ENCODE results near the gene CDC45.

CDC45 gene

DNA sequence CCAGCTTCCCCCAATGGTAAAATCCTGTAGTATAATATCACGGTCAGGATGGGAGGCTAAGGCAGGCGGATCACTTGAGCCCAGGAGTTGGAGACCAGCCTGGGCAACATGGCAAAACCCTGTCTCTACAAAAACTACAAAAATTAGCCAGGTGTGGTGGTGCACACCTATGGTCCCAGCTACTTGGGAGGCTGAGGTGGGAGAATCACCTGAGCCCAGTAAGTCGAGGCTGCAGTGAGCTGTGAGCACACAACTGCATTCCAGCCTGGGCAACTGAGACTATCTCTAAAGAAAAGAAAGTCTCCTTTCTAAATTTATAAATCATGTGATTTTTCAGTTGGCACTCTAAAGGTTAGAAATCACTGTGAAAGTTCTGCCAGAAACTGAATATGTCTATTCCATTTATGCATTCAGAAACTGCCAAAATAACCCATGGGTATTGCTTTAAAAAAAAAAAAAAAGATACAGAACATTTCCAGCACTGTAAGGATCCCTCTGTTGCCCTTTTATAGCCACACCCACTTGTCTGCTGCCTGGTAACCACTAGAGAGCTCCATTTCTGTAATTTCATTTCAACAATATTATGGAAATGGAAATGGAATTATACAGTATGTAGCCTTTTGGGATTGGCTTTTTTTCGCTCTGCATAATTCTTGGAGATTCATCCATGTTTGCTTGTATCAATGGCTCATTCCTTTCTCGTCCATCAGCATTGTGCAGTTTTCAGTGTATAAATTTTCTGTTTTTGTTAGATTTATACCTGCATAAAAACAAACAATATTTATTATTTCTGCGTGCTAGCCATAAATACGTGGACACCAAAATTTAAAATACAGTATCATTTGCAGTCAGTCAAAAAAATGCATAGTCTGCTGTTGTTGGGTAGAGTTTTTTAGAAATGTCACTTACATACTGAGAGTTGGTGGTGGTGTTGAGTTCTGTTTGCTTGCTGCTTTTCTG lies 9.4 kb downstream of the CDC45 start:
- no peak overlapping the region for H3K4me3 ChIP-seq (ENCODE audit: low read length)
- WGBS = 98% methylated on average over 6 of the region's 7 CpGs
- H3K9ac ChIP-seq (ENCODE audit: low read depth, low read length) = no peak overlapping the region
- peaks cover 76% of the 10 kb centered on the region for H3K36me3 ChIP-seq (ENCODE audit: insufficient read depth, low read length)
- no peak overlapping the region for H3K27ac ChIP-seq (ENCODE audit: low read depth, low read length)
- H3K4me1 ChIP-seq (ENCODE audit: insufficient read depth, low read length) = no peaks in the 10 kb centered on the region
- no peaks in the 10 kb centered on the region for H3K9me3 ChIP-seq (ENCODE audit: insufficient read depth, low read depth, low read length)
- no peaks in the 10 kb centered on the region for H3K27me3 ChIP-seq (ENCODE audit: insufficient read depth, low read length)

DNA sequence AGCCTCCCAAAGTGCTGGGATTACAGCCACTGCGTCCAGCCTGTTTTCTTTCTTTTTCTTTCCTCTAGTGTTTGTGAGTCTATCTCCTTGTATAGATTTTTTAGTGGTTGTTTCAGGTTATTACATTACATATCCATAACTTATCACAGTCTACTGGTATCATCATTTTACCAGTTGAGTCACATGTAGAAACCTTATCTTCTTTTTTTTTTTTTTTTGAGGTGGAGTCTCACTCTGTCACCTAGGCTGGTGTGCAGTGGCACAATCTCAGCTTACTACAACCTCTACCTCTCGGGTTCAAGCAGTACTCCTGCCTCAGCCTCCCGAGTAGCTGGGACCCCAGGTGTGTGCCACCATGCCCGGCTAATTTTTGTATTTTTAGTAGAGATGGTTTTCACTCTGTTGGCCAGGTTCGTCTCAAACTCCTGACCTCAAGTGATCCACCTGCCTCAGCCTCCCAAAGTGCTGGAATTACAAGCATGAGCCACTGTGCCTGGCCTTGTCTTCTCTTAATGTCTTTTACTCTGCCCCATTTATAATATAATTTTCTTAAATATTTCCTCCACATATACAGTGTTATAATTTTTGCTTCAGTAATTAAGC lies 11.0 kb downstream of the CDC45 start:
- peaks cover 76% of the 10 kb centered on the region for H3K36me3 ChIP-seq (ENCODE audit: insufficient read depth, low read length)

GRCh38 chr22:19492504-19493174 lies 12.9 kb downstream of the CDC45 start:
- no peaks in the 10 kb centered on the region for H3K4me1 ChIP-seq (ENCODE audit: insufficient read depth, low read length)
- no peak overlapping the region for H3K9ac ChIP-seq (ENCODE audit: low read depth, low read length)
- H3K27me3 ChIP-seq (ENCODE audit: insufficient read depth, low read length) = no peaks in the 10 kb centered on the region
- H3K36me3 ChIP-seq (ENCODE audit: insufficient read depth, low read length) = peaks cover 82% of the 10 kb centered on the region
- H3K4me3 ChIP-seq (ENCODE audit: low read length) = no peak overlapping the region
- H3K9me3 ChIP-seq (ENCODE audit: insufficient read depth, low read depth, low read length) = no peaks in the 10 kb centered on the region
- no peak overlapping the region for H3K27ac ChIP-seq (ENCODE audit: low read depth, low read length)
- 95% methylated on average over 6 of the region's 6 CpGs for WGBS

More for the DNA sequence above, 11.0 kb downstream of the CDC45 start:
- H3K9ac ChIP-seq (ENCODE audit: low read depth, low read length) = no peak overlapping the region
- WGBS = 95% methylated on average over 5 of the region's 5 CpGs
- H3K4me1 ChIP-seq (ENCODE audit: insufficient read depth, low read length) = no peaks in the 10 kb centered on the region
- no peak overlapping the region for H3K4me3 ChIP-seq (ENCODE audit: low read length)
- no peaks in the 10 kb centered on the region for H3K27me3 ChIP-seq (ENCODE audit: insufficient read depth, low read length)
- no peaks in the 10 kb centered on the region for H3K9me3 ChIP-seq (ENCODE audit: insufficient read depth, low read depth, low read length)
- H3K27ac ChIP-seq (ENCODE audit: low read depth, low read length) = no peak overlapping the region

GRCh38 chr22:19494001-19494560 lies 14.4 kb downstream of the CDC45 start:
- Histone ChIP-seq H3K27ac (ENCODE audit: low read depth, low read length) (no peak overlapping the region), H3K36me3 (ENCODE audit: insufficient read depth, low read length) (peaks cover 80% of the 10 kb centered on the region), H3K9me3 (ENCODE audit: insufficient read depth, low read depth, low read length) (no peaks in the 10 kb centered on the region), H3K4me1 (ENCODE audit: insufficient read depth, low read length) (no peaks in the 10 kb centered on the region), H3K9ac (ENCODE audit: low read depth, low read length) (no peak overlapping the region), H3K4me3 (ENCODE audit: low read length) (no peak overlapping the region), H3K27me3 (ENCODE audit: insufficient read depth, low read length) (no peaks in the 10 kb centered on the region)
- 95% methylated on average over 8 of the region's 8 CpGs for WGBS

DNA sequence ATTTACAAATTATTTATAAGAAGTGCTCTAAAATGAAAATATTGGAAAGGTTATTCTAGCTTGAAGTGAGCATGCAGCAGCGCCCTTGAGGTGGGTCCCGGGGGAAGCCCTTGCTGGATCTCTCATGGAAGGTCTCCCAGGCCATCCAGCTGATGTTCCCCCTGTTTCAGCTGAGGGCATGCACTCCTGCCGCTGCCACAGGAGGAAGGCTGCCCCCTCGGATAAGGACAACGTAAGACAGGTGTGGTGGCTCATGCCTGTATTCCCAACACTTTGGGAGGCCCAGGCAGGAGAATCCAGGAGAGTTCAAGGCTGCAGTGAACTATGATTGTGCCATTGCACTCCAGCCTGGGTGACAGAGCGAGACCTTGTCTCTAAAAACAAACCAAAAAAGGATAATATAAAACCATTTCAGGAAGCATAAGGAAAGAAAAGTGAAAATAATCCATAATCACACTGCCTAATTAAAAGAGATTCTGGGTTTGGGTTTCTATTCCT lies 15.0 kb downstream of the CDC45 start:
- Histone ChIP-seq H3K36me3 (ENCODE audit: insufficient read depth, low read length) (peaks cover 79% of the 10 kb centered on the region), H3K27ac (ENCODE audit: low read depth, low read length) (no peak overlapping the region), H3K27me3 (ENCODE audit: insufficient read depth, low read length) (no peaks in the 10 kb centered on the region), H3K9me3 (ENCODE audit: insufficient read depth, low read depth, low read length) (no peaks in the 10 kb centered on the region), H3K4me1 (ENCODE audit: insufficient read depth, low read length) (no peaks in the 10 kb centered on the region), H3K4me3 (ENCODE audit: low read length) (no peak overlapping the region), H3K9ac (ENCODE audit: low read depth, low read length) (no peak overlapping the region)
- WGBS = 97% methylated on average over 5 of the region's 6 CpGs

DNA sequence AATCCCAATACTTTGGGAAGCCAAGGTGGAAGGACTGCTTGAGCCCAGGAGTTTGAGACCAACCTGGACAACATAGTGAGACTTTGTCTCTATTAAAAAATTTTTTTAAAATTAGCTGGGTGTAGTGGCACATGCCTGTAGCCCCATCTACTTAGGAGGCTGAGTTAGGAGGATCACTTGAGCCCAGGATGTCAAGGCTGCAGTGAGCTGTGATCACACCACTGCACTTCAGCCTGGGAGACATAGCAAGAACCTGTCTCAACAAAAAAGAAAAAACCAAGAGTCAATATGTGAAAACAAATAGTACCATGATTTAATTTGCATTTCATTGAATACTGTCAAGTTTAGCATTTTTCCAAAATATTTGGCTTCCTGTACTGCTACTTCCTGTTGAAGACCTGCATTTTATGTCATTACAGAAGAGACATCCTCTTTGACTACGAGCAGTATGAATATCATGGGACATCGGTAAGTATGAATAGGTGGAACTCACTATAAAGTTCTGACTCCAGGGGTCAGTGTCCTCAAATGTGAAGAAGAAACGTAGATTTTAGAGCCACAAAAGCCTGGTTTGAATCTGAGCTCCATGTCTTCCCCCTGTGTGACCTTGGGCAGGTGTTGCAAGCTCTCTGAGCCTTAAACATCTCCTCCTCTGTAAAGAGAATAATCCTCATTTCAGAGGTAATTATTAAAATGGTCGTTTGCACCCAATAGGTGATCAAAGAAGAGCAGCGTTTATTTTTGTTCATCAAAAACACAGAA lies 16.0 kb downstream of the CDC45 start:
- no peaks in the 10 kb centered on the region for H3K9me3 ChIP-seq (ENCODE audit: insufficient read depth, low read depth, low read length)
- H3K4me3 ChIP-seq (ENCODE audit: low read length) = no peak overlapping the region
- H3K36me3 ChIP-seq (ENCODE audit: insufficient read depth, low read length) = peaks cover 81% of the 10 kb centered on the region
- H3K27ac ChIP-seq (ENCODE audit: low read depth, low read length) = no peak overlapping the region
- WGBS = 93% methylated on average over 5 of the region's 5 CpGs
- no peaks in the 10 kb centered on the region for H3K4me1 ChIP-seq (ENCODE audit: insufficient read depth, low read length)
- H3K9ac ChIP-seq (ENCODE audit: low read depth, low read length) = no peak overlapping the region
- H3K27me3 ChIP-seq (ENCODE audit: insufficient read depth, low read length) = no peaks in the 10 kb centered on the region

DNA sequence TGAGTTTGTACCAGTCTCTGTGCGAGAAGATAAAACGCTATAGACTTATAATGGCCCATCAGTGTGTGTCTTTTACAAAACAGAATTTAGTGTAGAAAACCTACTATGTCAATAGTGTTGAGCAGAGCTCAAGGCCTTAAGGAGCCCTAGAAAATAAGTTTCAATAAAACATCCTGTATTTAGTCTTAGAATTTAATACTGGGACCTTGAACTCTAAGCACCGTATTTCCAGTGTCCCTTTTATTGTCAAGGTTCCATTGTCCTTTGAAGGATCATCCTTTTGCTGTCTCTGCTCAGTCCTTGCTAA lies 16.6 kb downstream of the CDC45 start:
- H3K9me3 ChIP-seq (ENCODE audit: insufficient read depth, low read depth, low read length) = no peaks in the 10 kb centered on the region
- no peaks in the 10 kb centered on the region for H3K4me1 ChIP-seq (ENCODE audit: insufficient read depth, low read length)
- H3K27me3 ChIP-seq (ENCODE audit: insufficient read depth, low read length) = no peaks in the 10 kb centered on the region
- no peak overlapping the region for H3K9ac ChIP-seq (ENCODE audit: low read depth, low read length)
- 100% methylated on average over 3 of the region's 3 CpGs for WGBS
- no peak overlapping the region for H3K27ac ChIP-seq (ENCODE audit: low read depth, low read length)
- peaks cover 77% of the 10 kb centered on the region for H3K36me3 ChIP-seq (ENCODE audit: insufficient read depth, low read length)
- H3K4me3 ChIP-seq (ENCODE audit: low read length) = no peak overlapping the region

DNA sequence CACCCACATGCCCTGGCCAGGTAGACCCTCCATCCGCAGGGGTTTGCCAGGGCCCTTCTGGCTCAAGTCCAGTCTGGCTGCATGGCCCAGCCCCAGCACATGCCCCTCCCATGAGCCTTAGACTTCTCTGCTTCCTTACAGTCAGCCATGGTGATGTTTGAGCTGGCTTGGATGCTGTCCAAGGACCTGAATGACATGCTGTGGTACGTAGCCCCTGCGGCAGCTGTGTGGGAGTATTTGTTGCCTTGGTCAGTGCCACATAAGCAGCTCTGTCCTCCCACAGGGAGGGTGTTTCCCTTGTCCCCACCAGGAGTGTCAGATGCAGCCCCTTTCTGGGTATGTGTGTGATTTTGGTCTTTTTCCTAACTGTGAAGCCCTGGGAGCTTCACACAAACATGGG lies 17.5 kb downstream of the CDC45 start:
- peaks cover 77% of the 10 kb centered on the region for H3K36me3 ChIP-seq (ENCODE audit: insufficient read depth, low read length)

GRCh38 chr22:19498154-19498865 lies 18.6 kb downstream of the CDC45 start:
- H3K9ac ChIP-seq (ENCODE audit: low read depth, low read length) = no peak overlapping the region
- H3K27ac ChIP-seq (ENCODE audit: low read depth, low read length) = no peak overlapping the region
- H3K4me3 ChIP-seq (ENCODE audit: low read length) = no peak overlapping the region
- no peaks in the 10 kb centered on the region for H3K4me1 ChIP-seq (ENCODE audit: insufficient read depth, low read length)
- peaks cover 69% of the 10 kb centered on the region for H3K36me3 ChIP-seq (ENCODE audit: insufficient read depth, low read length)
- no peaks in the 10 kb centered on the region for H3K27me3 ChIP-seq (ENCODE audit: insufficient read depth, low read length)
- no peaks in the 10 kb centered on the region for H3K9me3 ChIP-seq (ENCODE audit: insufficient read depth, low read depth, low read length)
- WGBS = 95% methylated on average over 7 of the region's 7 CpGs

More for the DNA sequence above, 17.5 kb downstream of the CDC45 start:
- Histone ChIP-seq H3K27ac (ENCODE audit: low read depth, low read length) (no peak overlapping the region), H3K4me1 (ENCODE audit: insufficient read depth, low read length) (no peaks in the 10 kb centered on the region), H3K4me3 (ENCODE audit: low read length) (no peak overlapping the region), H3K9ac (ENCODE audit: low read depth, low read length) (no peak overlapping the region), H3K9me3 (ENCODE audit: insufficient read depth, low read depth, low read length) (no peaks in the 10 kb centered on the region), H3K27me3 (ENCODE audit: insufficient read depth, low read length) (no peaks in the 10 kb centered on the region)
- whole genome bisulfite sequencing = 96% methylated on average over 3 of the region's 3 CpGs

DNA sequence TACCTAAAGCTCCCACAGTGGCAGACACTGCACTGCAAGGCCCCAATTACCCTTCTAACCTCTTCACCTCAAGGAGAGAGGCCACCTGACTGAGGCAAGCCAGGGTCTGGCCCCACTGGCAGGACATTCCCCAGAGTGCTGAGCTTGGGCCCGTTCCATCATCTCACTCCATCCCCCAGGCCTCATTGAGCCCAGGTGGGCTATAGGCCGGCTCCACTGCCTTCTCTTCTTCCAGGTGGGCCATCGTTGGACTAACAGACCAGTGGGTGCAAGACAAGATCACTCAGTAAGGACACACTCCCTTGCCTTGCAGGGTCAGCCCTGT lies 19.1 kb downstream of the CDC45 start:
- H3K9ac ChIP-seq (ENCODE audit: low read depth, low read length) = no peak overlapping the region

More for the DNA sequence above, 19.1 kb downstream of the CDC45 start:
- Histone ChIP-seq H3K4me3 (ENCODE audit: low read length) (no peak overlapping the region), H3K9me3 (ENCODE audit: insufficient read depth, low read depth, low read length) (no peaks in the 10 kb centered on the region), H3K36me3 (ENCODE audit: insufficient read depth, low read length) (peaks cover 65% of the 10 kb centered on the region), H3K27ac (ENCODE audit: low read depth, low read length) (no peak overlapping the region), H3K27me3 (ENCODE audit: insufficient read depth, low read length) (no peaks in the 10 kb centered on the region), H3K4me1 (ENCODE audit: insufficient read depth, low read length) (no peaks in the 10 kb centered on the region)
- 95% methylated on average over 3 of the region's 3 CpGs for WGBS
